ENCODE results near the gene HPS4.

HPS4 gene

DNA sequence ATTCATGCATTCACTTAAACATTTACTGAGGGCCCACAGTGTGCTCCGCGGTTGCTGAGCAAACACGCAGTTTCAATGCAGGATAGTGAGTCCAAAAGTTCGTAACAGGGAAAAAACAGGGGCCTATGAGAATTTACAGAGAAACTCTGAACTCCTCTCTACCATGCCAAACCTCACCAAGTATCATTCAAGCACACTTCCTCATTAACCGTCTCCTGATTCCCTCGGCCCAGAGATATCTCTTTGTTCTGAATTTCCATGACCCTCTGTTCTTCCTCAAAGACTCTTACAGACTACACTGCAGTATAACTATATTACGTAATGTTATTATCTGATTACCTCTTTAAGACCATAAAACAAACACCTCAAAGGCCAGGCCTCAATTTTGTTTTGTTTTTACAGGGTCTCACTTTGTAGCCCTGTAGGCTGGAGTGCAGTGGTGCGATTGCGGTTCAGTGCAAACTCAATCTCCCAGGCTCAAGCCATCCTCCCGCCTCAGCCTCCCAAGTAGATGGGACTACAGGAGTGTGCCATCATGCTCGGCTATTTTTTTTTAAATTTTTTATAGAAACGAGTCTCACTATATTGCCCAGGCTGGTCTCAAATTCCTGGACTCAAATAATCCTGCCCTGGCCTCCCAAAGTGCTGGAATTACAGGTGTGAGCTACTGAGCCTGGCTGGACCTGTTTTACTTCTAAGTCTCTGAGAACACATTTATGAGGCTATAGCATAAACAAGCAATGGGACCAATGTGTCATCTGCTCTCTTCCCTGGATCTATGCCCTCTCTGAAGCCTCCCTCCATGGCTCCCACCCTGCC is 3.6 kb downstream of the HPS4 start:
- peak overlapping the region; percentile 76 for H3K4me3 ChIP-seq (ENCODE audit: low read depth, low read length)
- DNase-seq (ENCODE audit: low read depth): peak; percentile 65
- TF ChIP-seq, protein P1, sequence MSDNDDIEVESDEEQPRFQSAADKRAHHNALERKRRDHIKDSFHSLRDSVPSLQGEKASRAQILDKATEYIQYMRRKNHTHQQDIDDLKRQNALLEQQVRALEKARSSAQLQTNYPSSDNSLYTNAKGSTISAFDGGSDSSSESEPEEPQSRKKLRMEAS (IDR thresholded peaks at IDR 0.05; ENCODE audit: low read depth, low read length): no peak
- TF ChIP-seq POLR2A (IDR thresholded peaks at IDR 0.05; ENCODE audit: extremely low read depth, insufficient read length) (no peak), MYC (IDR thresholded peaks at IDR 0.05; ENCODE audit: low read depth, low read length) (no peak)
- TF ChIP-seq, protein P2, sequence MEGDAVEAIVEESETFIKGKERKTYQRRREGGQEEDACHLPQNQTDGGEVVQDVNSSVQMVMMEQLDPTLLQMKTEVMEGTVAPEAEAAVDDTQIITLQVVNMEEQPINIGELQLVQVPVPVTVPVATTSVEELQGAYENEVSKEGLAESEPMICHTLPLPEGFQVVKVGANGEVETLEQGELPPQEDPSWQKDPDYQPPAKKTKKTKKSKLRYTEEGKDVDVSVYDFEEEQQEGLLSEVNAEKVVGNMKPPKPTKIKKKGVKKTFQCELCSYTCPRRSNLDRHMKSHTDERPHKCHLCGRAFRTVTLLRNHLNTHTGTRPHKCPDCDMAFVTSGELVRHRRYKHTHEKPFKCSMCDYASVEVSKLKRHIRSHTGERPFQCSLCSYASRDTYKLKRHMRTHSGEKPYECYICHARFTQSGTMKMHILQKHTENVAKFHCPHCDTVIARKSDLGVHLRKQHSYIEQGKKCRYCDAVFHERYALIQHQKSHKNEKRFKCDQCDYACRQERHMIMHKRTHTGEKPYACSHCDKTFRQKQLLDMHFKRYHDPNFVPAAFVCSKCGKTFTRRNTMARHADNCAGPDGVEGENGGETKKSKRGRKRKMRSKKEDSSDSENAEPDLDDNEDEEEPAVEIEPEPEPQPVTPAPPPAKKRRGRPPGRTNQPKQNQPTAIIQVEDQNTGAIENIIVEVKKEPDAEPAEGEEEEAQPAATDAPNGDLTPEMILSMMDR (IDR thresholded peaks at IDR 0.05; ENCODE audit: low read depth, low read length): no peak

DNA sequence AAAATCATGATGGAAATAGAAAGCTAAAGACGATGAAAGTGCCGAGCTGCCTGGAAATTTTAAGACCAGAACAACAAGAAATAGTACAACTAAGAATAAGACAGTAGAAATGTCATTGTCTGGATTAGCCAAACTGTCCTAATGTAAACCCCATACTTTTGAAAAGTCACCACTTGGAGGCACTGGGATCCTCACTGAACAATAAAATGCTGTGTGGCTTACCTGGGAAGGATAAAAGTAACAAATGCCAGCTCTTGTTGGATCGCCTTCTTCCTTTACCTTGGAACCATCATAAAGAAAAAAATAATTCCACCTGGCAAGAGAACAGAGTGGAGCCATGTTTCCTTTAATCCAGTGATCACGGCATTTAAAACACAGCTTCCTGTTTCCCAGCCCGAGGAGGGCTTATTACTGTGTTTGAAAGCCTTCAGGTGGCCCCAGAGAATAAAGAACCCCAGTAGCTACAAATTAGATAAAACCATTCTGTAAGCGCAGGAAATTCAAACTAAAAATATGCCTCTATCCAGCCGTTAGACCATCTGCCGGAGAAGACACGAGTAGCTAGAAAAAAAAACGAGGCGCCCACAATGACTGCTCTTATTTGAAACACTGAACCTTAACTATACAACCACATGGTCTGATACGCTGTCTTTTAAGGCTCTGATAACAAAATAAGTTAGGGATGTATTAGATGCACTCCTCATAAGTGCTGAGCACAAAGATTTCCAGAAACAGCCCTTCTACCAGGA is 4.4 kb downstream of the HPS4 start:
- peak; percentile 40 for DNase-seq (ENCODE audit: low read depth)
- peak overlapping the region; percentile 76 for H3K4me3 ChIP-seq (ENCODE audit: low read depth, low read length)
- TF ChIP-seq POLR2A (IDR thresholded peaks at IDR 0.05; ENCODE audit: extremely low read depth, insufficient read length) (no peak), MYC (IDR thresholded peaks at IDR 0.05; ENCODE audit: low read depth, low read length) (no peak)
- TF ChIP-seq, protein P1 (IDR thresholded peaks at IDR 0.05; ENCODE audit: low read depth, low read length): no peak
- TF ChIP-seq, protein P2 (IDR thresholded peaks at IDR 0.05; ENCODE audit: low read depth, low read length): no peak

DNA sequence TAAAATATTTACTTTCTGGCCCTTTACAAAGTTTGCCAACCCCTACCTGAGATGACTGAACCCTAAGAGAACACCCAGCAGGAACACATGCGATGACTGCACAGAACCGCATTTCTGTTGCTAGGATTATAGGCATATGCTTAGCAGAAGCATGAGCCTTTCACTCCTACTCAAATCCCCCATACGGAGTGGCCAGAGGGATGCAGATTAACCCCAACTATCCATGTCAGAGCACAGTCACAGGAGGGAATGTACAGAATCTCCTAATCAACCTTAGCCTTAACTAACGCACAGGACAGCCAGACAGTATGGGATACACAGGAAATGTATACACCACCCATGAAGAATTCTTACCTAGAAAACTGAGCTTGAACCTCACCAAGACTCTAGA is 6.2 kb downstream of the HPS4 start:
- DNase-seq (ENCODE audit: low read depth): no peak
- TF ChIP-seq MYC (IDR thresholded peaks at IDR 0.05; ENCODE audit: low read depth, low read length) (no peak), POLR2A (IDR thresholded peaks at IDR 0.05; ENCODE audit: extremely low read depth, insufficient read length) (no peak)
- TF ChIP-seq, protein P1 (IDR thresholded peaks at IDR 0.05; ENCODE audit: low read depth, low read length): no peak
- TF ChIP-seq, protein P2 (IDR thresholded peaks at IDR 0.05; ENCODE audit: low read depth, low read length): no peak
- no peak overlapping the region for H3K4me3 ChIP-seq (ENCODE audit: low read depth, low read length)

DNA sequence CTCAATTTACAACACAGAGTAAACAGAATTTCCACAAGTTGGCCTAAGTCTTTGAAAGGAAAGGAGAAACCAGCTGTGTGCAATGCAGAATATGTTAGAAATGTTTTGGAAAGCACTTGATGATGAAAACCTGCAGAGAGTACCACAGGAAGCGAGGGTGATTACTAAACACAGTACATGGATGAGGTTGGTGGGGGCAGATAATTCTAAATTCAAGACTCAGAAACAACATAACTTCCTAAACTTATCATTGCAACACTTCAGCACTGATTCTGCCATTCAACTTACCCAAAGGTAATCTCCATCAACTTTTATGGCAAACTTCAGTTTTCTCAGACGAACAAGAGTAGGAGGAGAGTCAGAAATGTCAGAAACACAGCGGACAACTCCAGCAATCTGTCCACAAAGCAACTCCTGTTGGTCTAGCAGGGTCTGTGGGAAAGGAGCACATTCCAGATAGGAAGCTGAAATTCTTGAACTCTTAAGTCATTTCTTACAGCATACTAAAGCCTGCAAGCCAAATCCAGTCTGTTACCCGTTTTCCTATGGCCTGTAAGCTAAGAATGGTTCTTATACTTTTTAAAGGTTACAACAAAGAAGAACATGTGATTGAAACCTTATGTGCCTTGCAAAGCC is 6.8 kb downstream of the HPS4 start:
- TF ChIP-seq POLR2A (IDR thresholded peaks at IDR 0.05; ENCODE audit: extremely low read depth, insufficient read length): no peak
- TF ChIP-seq, protein P1 (IDR thresholded peaks at IDR 0.05; ENCODE audit: low read depth, low read length): no peak
- peak; percentile 18 for DNase-seq (ENCODE audit: low read depth)
- H3K4me3 ChIP-seq (ENCODE audit: low read depth, low read length): no peak overlapping the region

DNA sequence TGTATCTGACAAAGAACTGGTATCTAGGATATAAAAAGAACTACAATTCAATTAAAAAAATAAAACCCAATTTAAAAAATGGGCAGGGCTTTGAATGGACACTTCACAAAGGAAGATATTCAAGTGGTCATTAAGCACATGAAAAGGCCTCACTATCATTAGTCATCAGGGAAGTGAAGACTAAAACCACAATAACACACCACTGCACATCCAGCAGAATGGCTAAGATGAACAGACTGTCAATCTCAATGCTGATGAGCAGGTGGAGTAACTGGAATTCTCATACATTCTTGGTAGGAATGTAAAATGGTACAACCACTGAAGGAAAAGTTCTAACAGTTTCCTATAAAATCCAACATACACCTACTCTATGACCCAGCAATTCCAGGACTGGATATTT is 8.9 kb downstream of the HPS4 start:
- H3K4me3 ChIP-seq (ENCODE audit: low read depth, low read length): no peak overlapping the region
- TF ChIP-seq, protein P2 (IDR thresholded peaks at IDR 0.05; ENCODE audit: low read depth, low read length): no peak
- peak; percentile 40 for DNase-seq (ENCODE audit: low read depth)

DNA sequence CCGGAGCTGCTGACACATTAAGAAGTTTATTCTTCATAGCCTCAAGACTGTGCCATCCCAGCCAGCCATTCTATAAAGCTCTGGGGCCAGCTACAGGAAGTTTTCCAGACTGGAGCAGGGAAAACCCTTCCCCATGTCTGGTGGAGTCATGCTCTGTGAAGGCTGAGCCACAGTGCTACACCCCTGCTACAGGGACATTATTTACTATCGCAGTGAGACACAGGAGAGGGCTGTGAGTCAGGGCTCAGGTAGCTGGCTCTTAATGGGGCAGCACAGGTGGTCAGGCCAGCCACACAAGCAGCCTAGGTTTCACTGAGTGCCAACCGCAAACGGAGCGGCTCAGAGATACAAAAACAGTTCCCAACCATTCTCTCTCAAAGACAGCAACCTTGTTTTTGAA is 12.1 kb downstream of the HPS4 start:
- TF ChIP-seq, protein P1 (IDR thresholded peaks at IDR 0.05; ENCODE audit: low read depth, low read length): no peak
- TF ChIP-seq, protein P2 (IDR thresholded peaks at IDR 0.05; ENCODE audit: low read depth, low read length): no peak
- no peak for TF ChIP-seq POLR2A (IDR thresholded peaks at IDR 0.05; ENCODE audit: extremely low read depth, insufficient read length)
- TF ChIP-seq MYC (IDR thresholded peaks at IDR 0.05; ENCODE audit: low read depth, low read length): no peak
- no peak for DNase-seq (ENCODE audit: low read depth)
- no peak overlapping the region for H3K4me3 ChIP-seq (ENCODE audit: low read depth, low read length)

Measured in NB4 (cell line).